SKM-1 (cell line): ENCODE measurements around the gene BTBD9.

ENCODE experiments used
- DNase-seq: peaks from one replicate; lab custom pipeline; 2025; ENCODE audit not compliant: unreplicated experiment; lab: John Stamatoyannopoulos, UW

BTBD9 gene

DNA sequence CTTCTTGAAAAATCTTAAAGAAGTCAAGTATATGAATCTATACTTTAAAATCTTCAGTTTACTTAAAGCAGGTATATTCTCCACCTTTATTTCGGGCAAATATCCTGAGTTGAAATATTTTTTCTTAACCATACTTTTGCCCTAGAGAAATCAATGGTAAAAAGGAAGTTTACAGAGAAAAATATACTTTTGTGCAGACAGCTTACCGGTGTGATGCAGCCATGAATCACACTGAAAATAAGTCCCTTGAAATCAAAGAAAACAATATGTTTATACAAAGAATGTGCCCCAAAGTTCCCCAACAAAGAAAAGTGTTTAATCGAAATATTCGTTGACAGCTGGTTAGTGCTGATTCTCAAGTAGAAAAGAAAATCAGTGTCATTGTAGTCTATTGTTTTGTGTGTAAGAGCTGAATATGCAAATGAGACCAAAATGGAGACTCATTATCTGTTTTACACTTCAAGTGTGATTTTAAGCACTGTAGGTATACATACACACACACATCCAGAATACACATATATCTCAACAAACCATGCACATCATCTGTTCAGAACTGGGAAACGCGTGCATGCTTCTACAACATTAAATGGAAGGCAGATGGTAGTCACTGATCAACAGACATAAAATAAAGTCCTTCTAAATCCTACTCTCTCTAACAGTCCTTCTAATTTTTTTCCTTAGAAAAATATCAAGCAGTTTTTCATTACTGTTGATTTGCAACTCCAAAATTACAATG lies 73.3 kb downstream of the BTBD9 start:
- DNase-seq, result no peak

DNA sequence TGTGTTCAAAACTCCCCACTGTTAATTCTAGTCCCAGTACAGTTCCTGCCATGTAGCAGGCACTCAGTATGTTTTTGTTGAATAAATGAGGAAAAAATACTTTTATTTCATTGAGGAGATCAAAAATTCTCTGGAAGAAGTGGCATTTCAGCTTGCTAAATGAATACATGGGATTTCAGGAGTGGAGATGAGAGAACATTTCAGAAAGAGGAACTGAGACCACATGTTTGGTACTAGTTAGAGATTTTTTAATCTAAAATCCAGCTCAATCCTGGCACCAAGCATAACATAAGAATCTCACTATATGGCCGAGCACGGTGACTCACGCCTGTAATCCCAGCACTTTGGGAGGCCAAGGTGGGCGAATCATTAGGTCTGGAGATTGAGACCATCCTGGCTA lies 75.4 kb downstream of the BTBD9 start:
- no peak for DNase-seq

DNA sequence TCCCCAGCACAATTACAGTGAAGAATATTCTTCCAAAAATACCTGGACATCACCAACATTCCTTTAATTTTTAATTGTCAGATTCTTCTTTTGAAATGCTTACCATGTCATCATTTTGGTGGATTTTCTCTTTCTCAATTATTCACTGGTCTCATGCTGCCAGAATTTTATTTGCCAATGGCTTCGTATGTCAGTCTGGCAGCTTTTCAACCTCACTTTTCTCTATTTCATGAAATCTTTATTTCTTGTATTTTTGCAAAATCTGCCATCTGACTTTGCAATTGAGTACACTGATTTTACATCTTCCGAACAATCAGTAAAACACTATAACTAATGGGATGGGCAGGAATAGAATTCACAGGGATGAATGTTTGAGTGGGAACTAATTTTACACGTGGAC lies 84.1 kb downstream of the BTBD9 start:
- DNase-seq, result no peak

DNA sequence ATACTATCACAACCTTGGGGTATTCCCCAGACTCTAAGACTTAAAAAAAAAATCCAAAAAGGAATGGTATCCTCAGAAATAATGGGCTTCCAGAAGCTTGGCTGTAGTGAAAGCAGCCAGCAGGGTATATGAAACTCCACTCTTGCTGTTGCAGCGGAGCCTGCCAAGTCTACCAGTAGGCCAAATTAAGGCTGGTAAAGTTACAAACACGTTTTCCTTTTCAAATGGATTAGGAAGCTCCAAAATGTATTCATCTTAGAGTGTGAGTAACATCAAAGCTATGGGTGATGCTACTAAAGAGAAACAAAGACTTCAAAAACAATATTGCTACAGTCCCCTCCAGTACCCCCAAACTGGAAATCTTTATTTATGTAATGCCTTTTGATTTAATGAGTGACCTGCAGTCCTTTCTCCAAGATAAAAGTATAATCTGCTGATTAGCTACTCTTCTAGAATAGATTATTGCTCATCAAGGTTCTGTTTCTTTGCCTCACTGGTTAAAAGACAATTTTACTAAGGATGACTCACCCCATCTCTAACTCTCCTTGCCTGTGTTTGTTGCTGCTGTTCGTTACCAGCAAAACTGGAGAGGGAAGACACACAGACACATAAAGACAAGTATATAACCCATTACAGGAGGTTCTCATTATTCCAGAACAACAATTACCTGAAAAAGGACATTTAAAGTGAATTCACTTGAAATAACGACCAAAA lies 84.9 kb downstream of the BTBD9 start:
- no peak for DNase-seq

DNA sequence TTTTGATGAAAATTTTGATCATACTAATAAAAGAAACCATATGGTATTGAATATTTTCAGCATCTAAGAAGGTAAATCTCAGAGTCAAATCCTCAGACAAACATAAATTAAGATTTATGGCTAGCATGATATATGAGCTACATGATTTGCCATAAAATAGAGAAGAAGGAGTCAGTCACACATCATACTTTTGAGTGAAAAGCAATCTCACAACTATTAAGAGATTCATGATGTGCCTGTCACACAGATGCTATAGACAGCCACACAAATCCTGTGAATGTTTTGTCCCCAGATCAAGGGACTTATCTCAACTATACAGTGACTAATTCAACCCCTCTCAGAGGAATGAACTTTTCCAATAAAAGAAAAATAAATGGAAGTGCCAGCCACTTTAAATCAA lies 85.7 kb downstream of the BTBD9 start:
- no peak for DNase-seq

DNA sequence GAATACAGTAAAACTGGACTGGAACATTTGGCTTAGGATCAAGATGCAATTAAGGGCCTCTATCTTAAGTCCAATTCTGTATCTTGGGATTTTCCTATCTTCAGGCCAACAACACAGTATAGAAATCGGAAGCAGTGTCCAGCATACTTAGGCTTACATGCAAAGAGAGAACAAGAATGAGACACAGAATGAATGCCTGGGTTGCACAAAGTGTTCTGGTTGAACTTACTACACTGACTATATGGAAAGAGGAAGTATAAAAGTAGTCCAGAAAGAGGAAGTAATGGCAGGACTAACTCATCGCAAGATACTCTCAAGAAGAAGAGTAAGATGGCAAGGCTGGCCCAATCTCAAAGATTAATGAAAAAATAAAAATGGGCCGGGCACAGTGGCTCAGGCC lies 87.6 kb downstream of the BTBD9 start:
- peak; percentile 95 for DNase-seq

DNA sequence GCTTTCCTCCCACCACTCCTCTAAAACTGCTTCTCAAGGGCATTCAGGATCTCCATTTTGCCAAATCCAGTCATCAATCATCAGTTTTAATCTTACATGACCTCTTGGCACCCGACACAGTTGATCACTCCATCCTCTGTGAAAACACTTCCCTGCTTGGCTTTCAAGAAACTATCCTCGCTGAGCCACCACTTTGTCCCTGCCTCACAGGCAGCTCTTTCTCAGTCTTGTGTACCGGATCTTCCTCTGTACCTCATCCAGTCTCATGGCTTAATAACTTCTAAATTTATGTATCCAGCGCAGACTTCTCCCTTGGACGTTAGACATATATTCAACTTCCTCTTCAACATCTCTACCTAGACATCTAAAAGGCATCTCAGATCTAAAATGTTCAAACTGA lies 89.9 kb downstream of the BTBD9 start:
- DNase-seq, result no peak

DNA sequence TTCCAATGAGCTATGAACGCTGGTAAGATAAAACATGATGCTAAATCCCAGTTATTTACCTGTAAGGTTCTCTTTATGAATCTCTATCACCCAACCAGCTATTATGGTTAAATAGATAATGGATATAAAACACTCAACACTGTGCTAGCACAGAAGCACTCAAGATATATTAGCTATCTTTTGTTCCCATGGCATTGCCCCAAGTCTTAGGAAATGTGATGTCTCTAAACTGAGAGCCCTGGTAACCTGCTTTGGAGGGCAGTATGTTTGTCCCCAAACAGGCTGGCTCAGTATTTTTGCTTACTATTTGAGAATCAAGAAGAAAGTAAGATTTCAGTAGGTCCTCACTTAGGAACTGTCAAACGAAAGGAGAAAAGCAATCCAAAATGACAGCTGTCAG lies 90.5 kb downstream of the BTBD9 start:
- DNase-seq, result no peak

DNA sequence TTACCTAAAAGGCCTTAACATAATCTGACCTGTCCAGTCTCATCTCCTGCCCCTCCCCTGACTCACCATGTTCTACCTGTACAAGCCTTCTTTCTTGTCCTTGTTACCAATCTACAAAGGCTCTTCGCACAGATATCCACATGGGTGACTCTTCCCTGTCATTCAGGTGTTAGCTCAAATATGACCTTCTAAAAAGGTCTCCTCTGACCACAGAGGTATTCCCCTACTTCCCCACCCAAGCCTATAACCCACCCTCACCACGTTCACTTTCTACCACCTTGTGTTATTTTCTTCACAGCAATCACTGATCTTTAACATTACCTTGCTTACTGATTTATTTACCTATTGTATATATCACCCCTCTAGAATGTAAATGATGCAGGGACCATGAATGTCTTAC lies 96.7 kb downstream of the BTBD9 start:
- DNase-seq, result no peak

DNA sequence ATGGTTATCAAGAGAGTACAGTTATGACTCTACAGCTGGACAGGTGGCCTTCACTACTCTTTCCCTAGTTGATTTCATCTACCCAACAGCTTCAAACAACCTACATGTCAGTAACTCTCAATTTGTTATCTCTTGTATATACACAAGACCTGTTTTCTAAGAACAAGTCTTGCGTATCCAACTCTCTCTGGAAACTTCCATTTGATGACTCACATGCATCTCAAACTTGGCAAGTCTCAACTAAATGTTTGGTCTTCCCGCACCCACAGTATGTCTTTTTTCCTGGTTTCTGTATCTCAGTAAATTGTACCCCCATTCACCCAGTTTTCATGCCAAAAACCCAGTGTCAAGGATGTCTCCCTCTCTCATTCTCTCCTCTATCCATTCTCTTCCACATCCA lies 97.7 kb downstream of the BTBD9 start:
- DNase-seq, result no peak

DNA sequence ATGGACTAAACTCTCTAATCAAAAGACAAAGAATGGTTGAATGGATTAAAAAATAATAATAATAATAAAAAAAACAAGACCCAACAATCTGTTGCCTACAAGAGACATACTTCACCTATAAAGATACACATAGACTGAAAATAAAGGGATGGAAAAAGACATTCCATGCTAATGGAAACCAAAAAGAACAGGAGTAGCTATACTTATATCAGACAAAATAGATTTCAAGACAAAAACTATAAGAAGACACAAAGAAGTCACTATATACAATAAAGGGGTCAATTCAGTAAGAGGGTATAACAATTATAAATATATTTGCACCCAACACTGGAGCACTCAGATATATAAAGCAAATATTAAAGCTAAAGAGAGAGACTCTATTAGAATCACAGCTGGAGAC lies 106.7 kb downstream of the BTBD9 start:
- DNase-seq, result no peak

DNA sequence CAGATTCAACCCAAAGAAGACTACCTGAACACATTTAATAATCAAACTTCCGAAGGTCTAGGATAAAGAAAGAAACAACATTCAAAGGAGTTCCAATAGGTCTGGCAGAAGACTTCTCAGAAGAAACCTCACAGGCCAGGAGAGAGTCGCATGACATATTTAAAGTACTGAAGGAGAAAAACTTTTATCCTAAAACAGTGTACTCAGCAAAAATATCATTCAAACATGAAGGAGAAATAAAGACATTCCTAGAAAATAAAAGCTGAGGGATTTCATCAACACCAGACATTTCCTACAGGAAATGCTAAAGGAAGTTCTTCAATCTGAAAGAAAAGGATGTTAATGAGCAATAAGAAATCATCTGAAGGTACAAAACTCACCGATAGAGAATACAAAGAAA lies 108.6 kb downstream of the BTBD9 start:
- no peak for DNase-seq

DNA sequence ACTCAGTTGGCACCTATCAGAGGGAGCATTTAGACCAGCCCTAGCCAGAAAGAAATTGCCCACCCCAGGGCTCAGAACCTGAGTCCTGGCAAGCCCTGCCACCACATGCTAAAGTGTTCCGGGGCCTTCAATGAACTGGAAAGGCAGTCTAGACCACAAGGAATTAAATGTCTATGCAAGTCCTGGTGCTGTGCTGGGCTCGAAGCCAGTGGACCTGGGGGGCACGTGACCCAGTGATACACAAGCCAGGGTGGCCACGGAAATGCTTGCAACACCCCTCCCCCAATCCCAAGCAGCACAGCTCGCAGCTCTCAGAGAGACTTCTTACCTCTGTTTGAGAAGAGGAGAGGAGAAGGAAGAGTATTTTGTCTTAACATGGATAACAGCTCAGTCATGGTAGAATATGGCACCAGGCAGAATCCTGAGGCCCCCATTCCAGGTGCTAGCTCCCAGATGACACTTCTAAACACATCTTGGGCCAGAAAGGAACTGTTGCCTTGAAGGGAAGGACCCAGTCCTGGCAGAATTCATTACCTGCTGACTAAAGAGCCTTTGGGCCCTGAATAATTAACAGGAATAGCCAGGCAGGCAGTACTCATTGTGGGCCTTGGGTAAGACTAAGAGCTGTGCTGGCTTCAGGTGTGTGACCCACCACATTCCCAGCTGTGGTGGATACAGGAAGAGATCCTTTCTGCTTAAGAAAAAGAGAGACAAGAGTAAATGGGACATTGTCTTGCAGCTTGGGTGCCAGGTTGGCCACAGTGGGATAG lies 111.3 kb downstream of the BTBD9 start:
- DNase-seq, result no peak

DNA sequence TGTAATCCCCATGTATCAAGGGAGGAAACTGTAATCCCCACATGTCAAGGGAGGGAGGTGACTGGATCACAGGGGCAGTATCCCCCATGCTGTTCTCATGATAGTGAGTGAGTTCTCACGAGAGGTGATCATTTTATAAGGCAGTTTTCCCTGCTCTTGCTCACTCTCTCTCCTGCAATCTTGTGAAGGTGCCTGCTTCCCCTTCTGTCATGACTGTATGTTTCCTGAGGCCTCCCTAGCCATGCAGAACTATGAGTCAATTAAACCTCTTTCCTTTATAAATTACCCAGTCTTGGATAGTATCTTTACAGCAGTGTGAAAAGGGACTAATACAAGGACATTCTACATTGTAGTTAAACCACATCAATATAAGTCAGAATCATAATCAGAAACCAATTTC lies 112.4 kb downstream of the BTBD9 start:
- DNase-seq, result no peak

DNA sequence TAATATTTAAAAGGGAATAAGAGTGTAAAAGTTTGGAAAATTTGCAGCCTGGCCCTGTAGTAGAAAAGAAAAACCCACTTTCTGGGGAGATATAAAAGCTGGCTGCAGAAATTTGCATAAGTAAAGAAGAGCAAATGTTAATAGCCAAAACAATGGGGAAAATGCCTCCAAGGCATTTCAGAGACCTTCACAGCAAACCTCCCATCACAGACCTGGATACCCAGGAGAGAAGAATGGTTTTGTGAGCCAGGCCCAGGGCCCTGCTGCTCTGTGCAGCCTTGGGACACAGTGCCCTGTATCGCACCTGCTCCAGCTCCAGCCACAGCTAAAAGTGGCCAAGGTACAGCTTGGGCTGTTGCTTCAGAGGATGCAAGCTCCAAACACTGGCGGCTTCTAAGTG lies 113.8 kb downstream of the BTBD9 start:
- DNase-seq, result no peak

DNA sequence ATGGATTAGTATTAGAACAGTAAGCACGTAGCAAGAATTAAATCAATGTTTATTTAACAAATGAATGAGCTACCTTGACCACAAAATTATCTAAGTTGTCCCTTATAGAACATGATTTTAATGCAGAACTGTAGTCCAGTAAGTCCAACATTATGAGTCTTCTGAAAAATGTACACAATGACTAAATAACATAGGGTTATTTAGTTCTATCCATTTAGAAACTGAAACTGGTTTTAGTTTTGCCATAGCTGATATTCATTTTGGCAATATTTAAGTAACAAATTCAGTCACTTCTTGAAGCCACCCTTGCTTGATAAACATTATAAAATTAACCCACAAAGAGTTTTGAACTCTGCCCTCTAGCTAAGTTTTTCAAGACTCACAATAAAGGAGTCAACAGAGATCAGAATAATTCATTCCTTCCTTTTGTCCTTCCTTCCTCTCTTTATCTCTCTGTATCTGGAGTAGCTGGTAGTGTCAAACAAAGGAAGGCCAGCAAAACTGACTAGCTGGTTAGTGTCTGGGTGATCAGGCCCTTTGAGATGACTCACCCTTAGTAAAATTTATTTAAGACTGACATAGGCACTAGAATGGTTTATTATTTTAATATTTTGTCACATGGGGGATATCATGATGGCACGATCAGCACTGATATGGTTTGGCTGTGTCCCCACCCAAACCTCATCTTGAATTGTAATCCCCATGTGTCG lies 115.1 kb downstream of the BTBD9 start:
- no peak for DNase-seq

DNA sequence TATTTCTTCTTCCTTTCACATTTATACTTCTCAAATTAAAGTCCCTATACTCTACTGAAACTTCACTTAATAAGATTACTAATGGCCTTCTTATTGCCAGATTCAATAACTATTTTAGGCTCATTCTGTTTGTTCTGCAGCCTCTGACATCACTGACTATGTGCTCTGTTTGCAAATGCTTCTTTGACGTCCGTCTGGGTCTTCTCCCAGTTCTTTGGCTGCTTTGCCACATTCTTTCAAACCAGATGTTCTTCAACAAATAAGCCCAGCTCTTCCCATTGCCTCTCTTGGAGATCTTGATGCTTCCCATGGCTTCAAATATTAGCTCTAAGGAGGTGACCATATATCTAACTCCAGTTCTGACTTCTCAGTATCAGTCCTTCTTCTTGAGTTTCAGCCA lies 117.4 kb downstream of the BTBD9 start:
- no peak for DNase-seq

DNA sequence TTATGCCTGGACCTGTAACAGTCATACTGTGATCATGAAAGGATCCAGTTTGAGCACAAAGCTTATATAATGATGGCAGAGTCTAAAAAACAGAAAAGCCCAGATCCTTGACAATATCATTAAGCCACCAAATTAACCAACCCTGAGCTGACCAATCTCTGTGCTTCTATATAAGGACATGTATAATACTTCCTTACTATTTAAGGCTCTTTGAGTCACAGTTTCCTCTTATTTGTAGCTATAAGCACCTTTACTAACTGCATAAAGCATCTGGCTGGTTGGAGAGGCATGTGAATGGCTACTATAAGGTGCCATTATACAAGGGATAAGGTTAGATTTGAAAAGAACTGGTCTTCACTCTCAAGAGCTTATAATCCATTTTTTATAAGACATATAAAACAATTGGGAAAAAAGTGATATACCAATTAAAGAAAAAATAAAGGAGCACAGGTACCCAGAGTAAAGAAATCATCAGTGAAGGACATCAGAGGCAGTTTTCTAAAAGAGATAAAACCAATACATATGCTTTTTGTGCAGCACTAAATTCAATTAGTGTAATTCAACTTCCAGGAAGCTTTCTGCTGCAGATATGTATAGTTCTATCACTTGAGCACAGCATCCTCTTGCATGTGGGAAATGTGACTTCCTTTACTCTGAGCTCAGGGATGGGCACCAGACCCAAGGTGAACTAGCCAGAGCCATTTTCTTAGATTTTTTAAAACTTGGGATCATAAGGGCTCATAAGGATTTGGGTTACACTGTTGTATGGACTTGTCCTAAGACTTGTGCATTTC lies 121.0 kb downstream of the BTBD9 start:
- DNase-seq, result no peak

DNA sequence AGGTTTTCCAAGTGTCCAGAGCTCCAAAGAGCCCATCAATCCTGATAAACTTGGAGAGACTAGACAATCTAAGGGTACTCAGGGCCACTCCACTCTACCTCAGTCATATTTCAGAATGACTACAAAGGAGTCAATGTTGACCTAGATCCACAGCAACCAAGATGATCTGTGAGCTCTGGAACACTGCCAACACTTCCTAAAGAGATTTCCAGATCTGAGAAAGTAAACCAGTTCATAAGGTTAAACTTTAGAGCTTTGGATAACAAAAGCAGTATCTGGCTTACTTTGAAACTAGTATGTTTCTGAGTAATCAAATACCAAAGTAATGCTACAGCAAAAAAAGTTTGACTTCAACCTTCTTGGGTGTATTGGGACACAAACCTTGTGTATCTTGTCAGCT lies 122.7 kb downstream of the BTBD9 start:
- no peak for DNase-seq

DNA sequence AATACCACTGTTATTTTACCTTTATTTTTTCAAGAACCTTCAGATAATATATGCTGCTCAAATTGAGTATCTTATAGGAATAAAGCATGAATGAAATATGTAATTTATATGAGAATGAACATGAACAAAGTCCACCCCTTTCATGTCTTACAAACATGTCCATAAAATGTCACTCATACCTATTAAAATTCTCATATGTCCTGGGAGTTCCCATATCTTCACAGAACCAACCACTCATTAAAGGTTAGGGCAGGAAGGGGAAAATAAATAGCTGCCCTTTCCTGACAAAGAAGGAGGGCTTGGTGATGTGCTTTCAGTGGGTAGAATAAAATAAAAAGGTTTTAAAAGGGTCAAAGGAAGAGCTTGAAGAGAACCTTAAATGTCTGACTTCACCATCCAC lies 125.3 kb downstream of the BTBD9 start:
- DNase-seq, result no peak

DNA sequence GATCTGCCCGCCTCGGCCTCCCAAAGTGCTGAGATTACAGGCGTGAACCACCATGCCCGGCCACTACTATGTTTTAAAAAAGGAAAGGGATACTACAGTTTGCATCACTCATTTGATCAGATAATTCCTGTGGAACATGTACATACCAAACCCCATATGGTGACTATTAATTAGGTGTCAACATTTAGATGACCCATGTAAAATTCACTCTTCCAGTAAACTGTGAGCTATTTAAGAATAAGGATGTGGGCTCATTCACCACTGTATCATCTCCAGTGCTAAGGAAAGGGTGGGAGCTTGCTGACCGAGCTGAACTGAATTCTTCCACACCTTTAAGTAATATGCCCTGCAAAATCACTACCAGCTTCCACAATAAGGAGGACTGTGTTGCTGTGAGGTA lies 127.5 kb downstream of the BTBD9 start:
- DNase-seq, result no peak
